ENCODE results near the gene SYNGR2.

SYNGR2 gene

DNA sequence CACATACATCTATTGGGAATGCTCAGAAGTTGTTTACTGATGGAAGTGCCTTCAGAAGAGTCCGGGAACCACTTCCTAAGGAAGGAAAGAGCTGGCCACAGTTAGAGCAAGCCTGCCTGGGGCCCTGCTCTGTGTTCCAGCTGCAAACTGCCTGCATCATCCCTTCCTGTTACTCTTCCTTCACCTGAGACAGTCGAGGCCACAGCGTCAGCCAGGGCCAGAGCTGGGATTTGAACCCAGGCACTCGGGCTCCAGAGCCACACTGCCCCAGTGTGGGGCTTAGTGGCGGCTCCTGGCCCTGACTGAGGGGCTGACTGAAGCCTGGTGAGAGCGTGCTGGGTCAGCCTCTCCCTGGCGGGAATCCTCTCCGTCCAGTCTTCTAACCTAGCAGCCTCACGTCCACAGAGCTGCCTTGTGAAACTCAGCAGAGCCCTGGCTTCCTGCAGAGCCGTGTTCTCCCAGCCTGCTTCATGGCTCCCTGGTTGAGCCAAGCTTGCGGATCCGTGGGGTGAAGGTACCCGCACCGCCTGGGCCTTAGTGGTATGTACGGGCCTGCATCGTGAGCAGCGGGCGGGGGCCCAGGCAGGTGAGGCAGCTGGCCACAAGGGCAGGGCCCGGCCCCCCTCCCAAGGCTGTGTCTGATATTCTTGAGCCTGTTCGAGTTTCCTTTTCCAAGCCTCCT is 26.8 kb upstream of the SYNGR2 start:
- DNase-seq (ENCODE audit: insufficient read length, low spot score) (no peak), FAIRE-seq (no peak)
- TF ChIP-seq, protein P1, sequence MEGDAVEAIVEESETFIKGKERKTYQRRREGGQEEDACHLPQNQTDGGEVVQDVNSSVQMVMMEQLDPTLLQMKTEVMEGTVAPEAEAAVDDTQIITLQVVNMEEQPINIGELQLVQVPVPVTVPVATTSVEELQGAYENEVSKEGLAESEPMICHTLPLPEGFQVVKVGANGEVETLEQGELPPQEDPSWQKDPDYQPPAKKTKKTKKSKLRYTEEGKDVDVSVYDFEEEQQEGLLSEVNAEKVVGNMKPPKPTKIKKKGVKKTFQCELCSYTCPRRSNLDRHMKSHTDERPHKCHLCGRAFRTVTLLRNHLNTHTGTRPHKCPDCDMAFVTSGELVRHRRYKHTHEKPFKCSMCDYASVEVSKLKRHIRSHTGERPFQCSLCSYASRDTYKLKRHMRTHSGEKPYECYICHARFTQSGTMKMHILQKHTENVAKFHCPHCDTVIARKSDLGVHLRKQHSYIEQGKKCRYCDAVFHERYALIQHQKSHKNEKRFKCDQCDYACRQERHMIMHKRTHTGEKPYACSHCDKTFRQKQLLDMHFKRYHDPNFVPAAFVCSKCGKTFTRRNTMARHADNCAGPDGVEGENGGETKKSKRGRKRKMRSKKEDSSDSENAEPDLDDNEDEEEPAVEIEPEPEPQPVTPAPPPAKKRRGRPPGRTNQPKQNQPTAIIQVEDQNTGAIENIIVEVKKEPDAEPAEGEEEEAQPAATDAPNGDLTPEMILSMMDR (IDR thresholded peaks at IDR 0.05; ENCODE audit: insufficient read depth, missing control alignments), result no peak

DNA sequence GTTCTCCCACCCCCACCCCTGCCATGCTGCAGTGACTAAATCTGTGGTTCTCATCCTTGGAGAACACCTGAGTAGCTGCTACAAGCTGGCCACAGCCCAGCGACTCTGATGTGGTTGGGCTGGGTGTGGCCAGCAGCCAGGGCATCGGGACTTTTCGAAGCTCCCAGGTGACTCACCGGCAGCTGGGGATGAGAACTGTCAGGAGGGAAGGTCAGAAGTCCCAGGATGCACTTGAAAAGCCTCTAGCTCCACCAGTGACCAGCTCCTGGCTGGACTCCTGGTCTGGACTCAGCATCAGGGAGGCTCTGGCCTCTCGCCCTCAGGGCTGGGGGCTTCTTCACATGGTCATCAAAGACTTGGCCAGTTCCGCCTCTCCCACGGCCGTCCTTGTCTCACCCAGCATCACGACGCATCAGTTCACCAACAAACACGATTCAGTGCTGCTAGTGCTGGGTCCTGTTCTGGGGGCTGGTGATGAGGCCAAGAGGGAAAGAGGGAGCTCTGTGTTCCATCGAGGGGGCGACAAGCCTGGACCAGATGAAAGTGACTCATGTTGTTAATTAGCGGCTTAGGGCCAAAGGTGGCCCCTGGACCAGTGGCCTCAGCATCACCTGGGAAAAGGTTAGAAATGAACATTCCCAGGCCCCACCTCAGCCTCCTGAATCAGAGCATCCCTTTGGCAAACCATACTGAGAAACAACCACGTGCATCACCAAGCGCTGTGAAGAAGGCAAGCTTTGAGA is 26.1 kb upstream of the SYNGR2 start:
- DNase-seq (ENCODE audit: insufficient read length, low spot score) (no peak), FAIRE-seq (no peak)
- TF ChIP-seq, protein P1 (IDR thresholded peaks at IDR 0.05; ENCODE audit: insufficient read depth, missing control alignments), result no peak

DNA sequence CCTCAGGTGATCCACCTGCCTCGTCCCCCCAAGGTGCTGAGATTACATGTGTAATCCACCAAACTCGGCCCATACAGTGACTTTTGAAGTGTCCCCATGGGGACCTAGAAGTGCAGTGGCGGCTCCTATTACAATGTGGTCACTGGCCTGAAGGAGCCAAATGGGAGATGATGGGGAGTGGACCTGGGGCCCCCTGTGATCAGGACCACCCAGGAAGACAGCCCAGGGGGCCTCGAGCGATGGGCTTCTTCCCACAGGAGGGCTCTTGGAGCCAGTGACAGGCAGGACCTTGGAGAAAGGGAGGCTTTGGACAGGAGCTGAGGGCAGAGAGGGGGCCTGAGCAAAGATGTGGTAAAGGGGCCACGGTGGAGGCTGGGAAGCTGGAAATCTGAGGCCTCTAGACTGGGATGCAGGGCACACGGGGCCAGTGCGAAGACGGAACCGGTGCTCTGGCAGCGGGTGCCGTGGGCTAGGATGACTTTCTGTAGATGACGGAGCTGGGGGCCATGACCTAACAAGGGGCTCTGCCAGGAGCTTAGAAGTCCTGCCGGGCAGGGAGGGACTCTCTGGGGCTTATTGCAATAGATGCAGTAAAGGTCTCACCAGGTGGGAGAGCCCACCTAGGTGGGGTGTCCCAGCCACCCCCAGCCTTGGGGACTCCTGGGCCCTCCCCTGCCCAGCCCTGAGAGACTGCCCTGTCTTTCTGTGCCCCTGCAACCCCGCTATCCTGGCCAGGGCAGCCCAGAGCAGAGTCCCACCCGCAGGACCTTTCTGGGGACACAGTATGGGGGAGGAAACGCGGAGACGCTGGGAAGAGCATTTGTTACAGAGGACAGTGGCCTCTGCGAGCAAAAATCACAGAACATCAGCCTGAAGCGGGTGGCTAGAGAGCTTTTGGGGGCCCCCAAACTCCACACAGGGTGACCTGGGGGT is 24.9 kb upstream of the SYNGR2 start:
- no peak for FAIRE-seq
- TF ChIP-seq, protein P1 (IDR thresholded peaks at IDR 0.05; ENCODE audit: insufficient read depth, missing control alignments), result no peak
- no peak for DNase-seq (ENCODE audit: insufficient read length, low spot score)

DNA sequence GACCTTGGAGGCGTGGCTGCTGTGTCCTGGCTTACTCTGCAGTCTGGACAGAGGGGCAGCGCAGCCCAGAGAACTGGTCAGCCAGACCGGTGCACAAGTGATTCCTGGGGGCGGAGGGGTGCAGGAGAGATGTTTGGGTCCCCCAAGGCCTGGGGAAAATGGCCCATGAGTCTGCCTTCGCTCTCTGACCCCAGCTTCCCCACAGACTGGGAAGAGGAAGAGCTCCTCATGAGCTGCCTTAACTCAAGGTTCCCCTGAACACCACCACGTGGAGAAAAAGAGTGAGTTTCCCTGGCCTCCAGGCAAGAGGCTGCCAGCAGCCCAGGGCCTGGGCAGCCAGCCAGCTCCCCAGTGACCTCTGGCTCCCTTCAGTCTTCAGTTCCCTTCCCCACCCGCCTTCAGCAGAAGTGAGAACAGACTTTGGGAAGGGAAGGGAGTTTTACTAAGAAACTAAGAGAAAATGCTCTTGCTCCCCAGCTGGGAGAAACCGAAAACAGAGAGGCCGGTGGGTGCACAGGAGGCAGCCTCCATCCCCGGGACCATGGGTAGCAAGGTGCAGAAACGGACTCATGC is 24.1 kb upstream of the SYNGR2 start:
- DNase-seq (ENCODE audit: insufficient read length, low spot score) (no peak), FAIRE-seq (no peak)
- TF ChIP-seq, protein P1 (IDR thresholded peaks at IDR 0.05; ENCODE audit: insufficient read depth, missing control alignments), result no peak

DNA sequence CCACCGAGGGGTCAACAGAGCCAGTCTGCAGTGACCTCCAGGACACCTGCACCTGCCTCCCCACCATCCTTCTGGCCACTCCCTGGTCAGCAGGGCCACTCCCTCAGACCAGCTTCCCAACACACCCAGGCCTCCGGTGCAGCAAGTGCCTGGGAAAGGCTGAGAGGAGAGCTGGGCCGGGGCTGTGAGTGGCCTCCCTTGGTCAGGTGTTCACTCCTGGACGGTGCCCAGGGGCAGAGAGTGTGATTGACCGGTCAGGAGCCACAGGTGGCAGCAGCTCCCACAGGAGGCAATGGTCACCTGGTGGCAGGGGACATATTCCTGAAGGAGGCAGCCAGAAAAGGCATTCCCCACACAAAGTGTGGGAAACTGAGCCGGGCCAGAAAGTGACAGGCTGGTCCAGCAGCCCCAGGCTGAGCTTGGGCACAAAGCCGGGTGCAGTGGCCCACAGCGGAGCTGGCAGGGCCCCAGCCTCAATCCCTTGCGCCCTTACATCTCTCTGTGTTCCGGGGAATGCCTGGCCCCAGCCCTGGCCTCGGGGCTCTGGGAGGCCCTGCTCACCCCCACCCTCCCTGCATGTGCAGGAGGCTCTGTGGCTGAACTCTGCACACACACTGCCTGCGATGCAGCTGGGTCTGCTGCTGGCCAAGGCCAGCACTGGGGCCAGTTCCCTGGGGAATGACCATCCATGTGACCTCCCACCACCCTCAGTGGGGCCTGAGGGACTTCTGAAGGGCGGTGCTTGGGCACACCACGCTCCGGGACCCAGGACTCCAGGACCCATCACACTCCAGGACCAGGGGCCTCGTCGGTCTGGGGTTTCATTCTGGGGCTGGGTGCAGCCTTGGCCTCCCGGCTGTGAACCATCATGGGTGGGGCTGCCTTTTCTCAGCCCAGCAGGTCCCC is 23.4 kb upstream of the SYNGR2 start:
- FAIRE-seq (no peak), DNase-seq (ENCODE audit: insufficient read length, low spot score) (no peak)
- TF ChIP-seq, protein P1 (IDR thresholded peaks at IDR 0.05; ENCODE audit: insufficient read depth, missing control alignments), result no peak

DNA sequence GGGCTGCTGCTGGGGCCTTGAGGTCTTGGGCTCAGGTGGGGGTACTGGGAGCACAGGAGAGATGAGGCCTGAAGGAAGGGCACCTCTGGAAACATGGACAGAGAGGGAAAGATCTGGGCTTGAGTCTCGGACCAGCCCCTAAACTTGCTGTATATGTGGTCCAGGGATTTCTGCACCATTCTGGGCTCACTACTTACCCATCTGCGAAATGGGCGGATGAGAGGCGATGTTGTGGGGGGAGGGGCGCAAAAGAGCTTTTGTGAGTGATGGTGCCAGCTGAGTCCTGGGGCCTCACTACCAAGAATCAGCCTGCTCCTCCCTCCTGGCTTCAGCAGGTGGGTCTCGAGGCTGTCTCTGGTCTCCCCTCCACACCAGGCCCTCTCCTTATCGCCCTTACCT is 21.9 kb upstream of the SYNGR2 start:
- no peak for FAIRE-seq
- TF ChIP-seq, protein P1 (IDR thresholded peaks at IDR 0.05; ENCODE audit: insufficient read depth, missing control alignments), result no peak
- no peak for DNase-seq (ENCODE audit: insufficient read length, low spot score)

Data from D721Med (cell line).